IPS-NIHi7 (cell line): ENCODE data around the gene MICAL2.

ENCODE experiments used
- DNase-seq: peaks from one replicate; pipeline ENCODE4 v3.0.0; 2012; ENCODE audit warnings: mixed read lengths; ENCODE audit errors: extremely low spot score

The MICAL2 gene

DNA sequence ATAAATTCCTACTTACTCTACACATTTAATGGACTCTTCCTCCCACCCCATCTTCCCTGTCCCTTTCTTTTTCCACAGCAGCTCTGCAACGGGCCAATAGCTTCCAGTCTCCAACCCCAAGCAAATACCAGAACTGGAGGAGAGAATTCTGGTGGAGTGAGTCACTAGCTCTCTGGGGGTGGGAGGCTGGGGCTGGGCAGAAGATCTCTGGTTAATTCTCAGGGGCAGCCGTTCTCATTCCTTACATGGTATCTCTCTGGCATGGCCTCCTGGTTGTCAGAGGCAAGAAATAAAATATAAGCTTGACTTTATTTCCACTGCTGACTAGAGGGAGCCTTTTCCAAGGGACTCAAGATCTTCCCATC, 176.6 kb downstream of the MICAL2 start:
- peak; percentile 38 for DNase-seq

DNA sequence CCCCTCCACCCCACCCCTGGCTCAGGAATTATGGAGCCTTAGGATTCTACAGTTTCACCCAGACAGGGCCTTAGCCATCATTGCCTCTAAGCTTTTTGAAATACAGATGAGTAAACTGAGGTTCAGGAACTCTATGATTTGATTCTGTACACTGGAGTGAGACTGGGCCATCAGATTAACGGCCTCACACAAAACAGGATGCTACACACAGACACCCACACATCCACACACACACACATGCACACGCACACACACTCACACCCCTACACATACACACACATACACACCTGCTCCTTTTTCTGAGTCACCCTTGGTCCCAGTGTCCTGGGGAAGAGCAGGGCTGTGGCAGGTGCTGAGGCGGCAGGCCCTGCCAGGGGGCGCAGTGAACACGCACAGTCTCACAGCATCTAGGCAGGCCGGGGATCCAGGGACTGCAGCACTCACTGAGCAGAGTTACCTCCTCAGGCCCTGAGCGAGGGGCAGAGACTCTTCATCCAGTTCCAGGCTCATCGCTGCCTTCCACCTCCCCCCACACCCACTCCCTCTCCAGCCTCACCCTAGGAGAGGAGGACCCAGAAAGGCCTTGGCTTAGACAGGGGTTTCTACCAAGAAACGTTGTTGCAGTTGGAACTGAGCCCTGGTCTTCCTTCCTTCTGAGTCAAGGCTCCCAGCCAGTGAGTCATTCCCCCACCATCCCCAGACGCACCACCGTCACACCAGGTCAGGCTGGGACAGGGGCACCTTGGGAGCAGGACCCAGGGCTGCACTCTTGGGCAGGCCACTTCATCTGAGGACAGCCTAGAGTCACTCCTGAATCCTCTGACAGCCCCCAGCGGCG, 177.2 kb downstream of the MICAL2 start:
- DNase-seq: peak; percentile 86

- DNase-seq: peak; percentile 94
Observed at GRCh38 chr11:12288212-12288930, 178.0 kb downstream of the MICAL2 start.

- no peak for DNase-seq
Observed at GRCh38 chr11:12288931-12289666, 178.7 kb downstream of the MICAL2 start.

GRCh38 chr11:12289667-12290476, 179.5 kb downstream of the MICAL2 start:
- no peak for DNase-seq

DNA sequence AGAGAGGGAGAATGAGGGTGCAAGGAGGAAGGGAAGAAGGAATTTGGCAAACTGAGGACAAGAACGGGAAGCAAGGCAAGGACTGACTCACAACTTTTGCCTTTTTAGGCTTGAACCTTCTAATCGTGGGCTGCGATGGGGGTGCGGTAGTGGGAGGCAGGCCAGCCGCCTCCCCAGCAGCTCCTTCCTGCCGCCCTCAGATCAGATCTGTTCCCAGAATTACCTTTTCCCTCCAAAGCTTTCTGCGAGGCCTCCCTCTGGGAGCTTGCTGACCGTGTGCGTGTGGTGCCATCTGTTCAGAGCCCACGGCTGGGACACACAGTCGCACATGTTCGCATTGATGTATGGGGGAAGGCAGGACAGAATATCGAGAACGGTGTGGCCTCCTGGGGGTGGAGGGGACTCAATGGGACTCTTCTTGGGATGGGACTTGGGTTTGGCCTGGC, 180.1 kb downstream of the MICAL2 start:
- no peak for DNase-seq

DNA sequence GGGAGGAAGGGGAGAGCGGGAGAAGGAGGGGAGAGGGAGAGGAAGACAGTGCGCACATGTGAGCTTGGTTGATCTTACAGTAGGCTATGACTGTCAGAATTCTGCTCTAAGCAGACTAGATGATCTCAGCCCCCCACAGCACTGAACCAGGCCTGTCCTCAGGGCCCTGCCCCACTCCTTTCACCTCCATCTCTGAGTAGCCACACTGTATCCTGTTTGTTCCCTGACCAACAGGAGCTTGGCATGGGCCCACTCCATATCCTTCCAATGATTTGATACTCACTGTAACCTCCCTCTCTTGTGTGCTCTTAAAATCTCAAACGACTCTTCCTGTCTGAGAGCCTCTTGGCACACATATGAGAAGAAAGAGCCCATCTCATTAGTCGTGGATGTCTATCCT, 180.9 kb downstream of the MICAL2 start:
- DNase-seq: no peak

GRCh38 chr11:12291766-12292165, 181.4 kb downstream of the MICAL2 start:
- DNase-seq: no peak

DNA sequence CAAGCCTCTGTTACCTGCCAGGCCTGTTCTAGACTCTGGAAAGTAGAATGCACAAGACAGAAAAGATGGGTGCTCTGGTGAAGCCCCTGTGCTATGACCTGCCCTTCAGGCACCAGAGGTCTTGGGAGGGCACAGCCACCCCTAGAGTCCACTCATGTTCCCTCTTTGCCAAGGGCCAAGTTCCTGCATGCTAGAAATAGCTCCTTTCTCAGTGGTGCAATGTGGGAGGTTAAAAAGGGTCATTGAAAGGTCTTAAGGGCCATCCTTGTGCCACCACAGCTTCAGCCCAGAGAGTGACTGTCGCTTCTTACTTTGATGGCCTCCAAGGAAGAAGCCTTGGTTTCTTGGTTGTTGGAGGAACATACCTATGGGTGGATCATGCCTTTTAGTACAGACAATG, 182.4 kb downstream of the MICAL2 start:
- no peak for DNase-seq

- DNase-seq: no peak
Observed at GRCh38 chr11:12293486-12293885, 183.1 kb downstream of the MICAL2 start.

DNA sequence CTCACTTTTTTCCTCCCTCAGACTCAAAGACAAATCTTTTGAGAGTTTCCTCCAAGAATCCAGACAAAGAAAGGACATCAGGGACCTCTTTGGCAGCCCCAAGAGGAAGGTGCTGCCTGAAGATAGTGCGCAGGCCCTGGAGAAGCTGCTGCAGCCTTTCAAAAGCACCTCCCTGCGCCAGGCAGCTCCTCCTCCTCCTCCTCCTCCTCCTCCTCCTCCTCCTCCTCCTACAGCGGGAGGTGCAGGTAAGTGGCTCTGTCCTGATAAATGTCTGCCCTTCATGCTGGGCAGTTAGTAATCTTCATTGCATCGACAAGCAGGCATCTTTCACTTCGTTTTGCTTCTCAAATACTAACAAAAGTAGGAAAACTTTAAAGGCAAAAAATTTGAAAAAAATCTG, 184.2 kb downstream of the MICAL2 start:
- no peak for DNase-seq

DNA sequence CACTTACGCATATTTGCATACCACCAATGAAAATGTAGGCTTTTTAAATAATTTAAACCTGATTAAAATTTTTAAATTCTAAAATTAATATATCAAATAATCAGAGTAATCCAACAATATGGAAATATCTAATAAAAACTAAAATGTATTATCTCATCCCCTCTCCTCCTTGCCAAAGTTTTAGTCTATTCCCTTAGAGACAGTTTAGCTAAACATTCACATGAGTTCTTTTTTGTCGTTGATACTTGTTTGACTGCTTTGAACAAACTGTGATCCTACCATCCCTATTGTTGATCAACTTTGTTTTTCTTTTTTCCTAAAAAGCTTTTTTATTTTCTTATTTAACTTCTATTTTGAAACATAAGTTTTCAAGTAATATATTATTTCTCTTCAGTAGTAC, 185.6 kb downstream of the MICAL2 start:
- DNase-seq: no peak

- no peak for DNase-seq
Observed at GRCh38 chr11:12298610-12299009, 188.2 kb downstream of the MICAL2 start.

GRCh38 chr11:12301379-12301778, 191.0 kb downstream of the MICAL2 start:
- no peak for DNase-seq

GRCh38 chr11:12303421-12304149, 193.2 kb downstream of the MICAL2 start:
- DNase-seq: no peak

- no peak for DNase-seq
Observed at GRCh38 chr11:12306830-12307229, 196.4 kb downstream of the MICAL2 start.

DNA sequence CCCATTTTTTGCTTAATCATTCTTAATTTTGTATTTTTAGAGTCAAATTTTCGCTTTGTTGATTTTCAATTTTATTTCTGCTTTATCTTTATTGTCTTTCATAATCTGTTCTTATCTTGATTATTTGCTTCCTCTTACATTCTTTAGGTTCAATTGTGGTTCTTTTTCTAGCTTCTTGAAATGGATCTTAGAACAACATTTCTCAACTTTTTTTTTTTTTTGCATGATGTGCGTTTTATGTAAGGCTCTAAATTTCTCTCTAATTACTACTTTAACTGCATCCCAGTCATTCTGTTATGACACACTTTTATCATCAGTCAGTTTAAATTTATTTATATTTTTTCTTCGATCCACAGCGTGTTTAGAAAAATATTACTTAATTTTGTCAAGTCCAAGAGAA, 201.7 kb downstream of the MICAL2 start:
- DNase-seq: no peak
